ENCODE data around the gene SQSTM1. TPM values are rescaled to one million over a fixed set of nuclear protein-coding genes. Genes with fewer than 3 reads are reported as not detected.

Gene SQSTM1
- polyA plus RNA-seq, 1 experiment = 366 TPM

GRCh38 chr5:179880848-179881590 lies 60.3 kb downstream of the SQSTM1 start:
- Histone ChIP-seq H3K4me3 (ENCODE audit: low read depth, low read length) (no peak overlapping the region), H3K27ac (ENCODE audit: low read depth, low read length) (no peak overlapping the region), H3K27me3 (ENCODE audit: control insufficient read depth, insufficient read depth, low read length) (no peaks in the 10 kb centered on the region), H3K9me3 (ENCODE audit: control insufficient read depth, insufficient read depth, low read length) (peaks cover 25% of the 10 kb centered on the region)
- no peak for DNase-seq (ENCODE audit: low read depth, low spot score)
- ChIA-PET CTCF (no interaction called here), POLR2A (interaction anchor here (0.6 kb wide), 1 partner anchor 270 kb away, joined by 3 read pairs; no protein-coding TSS in a partner anchor)
- TF ChIP-seq CTCF (IDR thresholded peaks at IDR 0.05; ENCODE audit: low read depth, low read length) = no peak

GRCh38 chr5:179882338-179882737 lies 61.6 kb downstream of the SQSTM1 start:
- POLR2A ChIA-PET = no interaction called here
- CTCF ChIA-PET = interaction anchor here (0.6 to 0.9 kb wide), 2 partner anchors 12 to 532 kb away, joined by 3 read pairs; no protein-coding TSS in a partner anchor
- TF ChIP-seq CTCF (IDR thresholded peaks at IDR 0.05; ENCODE audit: low read depth, low read length) = no peak
- no peak overlapping the region for H3K4me3 ChIP-seq (ENCODE audit: low read depth, low read length)
- no peak for DNase-seq (ENCODE audit: low read depth, low spot score)
- H3K9me3 ChIP-seq (ENCODE audit: control insufficient read depth, insufficient read depth, low read length) = peaks cover 25% of the 10 kb centered on the region
- H3K27ac ChIP-seq (ENCODE audit: low read depth, low read length) = no peak overlapping the region
- H3K27me3 ChIP-seq (ENCODE audit: control insufficient read depth, insufficient read depth, low read length) = no peaks in the 10 kb centered on the region

- H3K27me3 ChIP-seq (ENCODE audit: control insufficient read depth, insufficient read depth, low read length) = no peaks in the 10 kb centered on the region
- H3K9me3 ChIP-seq (ENCODE audit: control insufficient read depth, insufficient read depth, low read length) = peaks cover 25% of the 10 kb centered on the region
- H3K4me3 ChIP-seq (ENCODE audit: low read depth, low read length) = no peak overlapping the region
- DNase-seq (ENCODE audit: low read depth, low spot score) = no peak
- ChIA-PET POLR2A (no interaction called here), CTCF (interaction anchor here (0.6 kb wide), 1 partner anchor 433 kb away, joined by 3 read pairs; no protein-coding TSS in a partner anchor)
- no peak overlapping the region for H3K27ac ChIP-seq (ENCODE audit: low read depth, low read length)
- TF ChIP-seq CTCF (IDR thresholded peaks at IDR 0.05; ENCODE audit: low read depth, low read length) = no peak
Measured at GRCh38 chr5:179883163-179883562, 62.5 kb downstream of the SQSTM1 start.

GRCh38 chr5:179885491-179886090 lies 64.9 kb downstream of the SQSTM1 start:
- CTCF ChIA-PET = no interaction called here

More at GRCh38 chr5:179885491-179886090, 64.9 kb downstream of the SQSTM1 start:
- Histone ChIP-seq H3K4me3 (ENCODE audit: low read depth, low read length) (no peak overlapping the region), H3K27me3 (ENCODE audit: control insufficient read depth, insufficient read depth, low read length) (no peaks in the 10 kb centered on the region), H3K27ac (ENCODE audit: low read depth, low read length) (no peak overlapping the region), H3K9me3 (ENCODE audit: control insufficient read depth, insufficient read depth, low read length) (peaks cover 25% of the 10 kb centered on the region)
- TF ChIP-seq CTCF (IDR thresholded peaks at IDR 0.05; ENCODE audit: low read depth, low read length) = no peak
- POLR2A ChIA-PET = no interaction called here
- DNase-seq (ENCODE audit: low read depth, low spot score) = no peak
